Measurements from ENCODE around the gene ATP9B.

ATP9B gene

GRCh38 chr18:79426376-79427300 lies 357.4 kb downstream of the ATP9B start:
- DNase-seq (ENCODE audit: low read depth in 1 of 2, low spot score in 1 of 2), result no peak
- TF ChIP-seq JUND (IDR thresholded peaks at IDR 0.05; ENCODE audit: low read depth), result no peak
- in situ Hi-C loops (cut with HindIII; ENCODE audit: low pct_unique_long_range_greater_than_20kb, low sequenced_read_pairs), result no loop called here

GRCh38 chr18:79427368-79428225 lies 358.4 kb downstream of the ATP9B start:
- TF ChIP-seq JUND (IDR thresholded peaks at IDR 0.05; ENCODE audit: low read depth), result no peak
- DNase-seq (ENCODE audit: low read depth in 1 of 2, low spot score in 1 of 2), result no peak
- in situ Hi-C loops (cut with HindIII; ENCODE audit: low pct_unique_long_range_greater_than_20kb, low sequenced_read_pairs), result no loop called here

Data from T47D (cell line).